GM19395 (cell line): ENCODE results near the gene EPN2.

ENCODE experiments used
- ATAC-seq: cut with Tn5 transposase; IDR thresholded peaks from one replicate; pipeline ENCODE4 v1.9.1; 2021; ENCODE audit warnings: mild to moderate bottlenecking, moderate library complexity; ENCODE audit not compliant: unreplicated experiment

Gene EPN2

DNA sequence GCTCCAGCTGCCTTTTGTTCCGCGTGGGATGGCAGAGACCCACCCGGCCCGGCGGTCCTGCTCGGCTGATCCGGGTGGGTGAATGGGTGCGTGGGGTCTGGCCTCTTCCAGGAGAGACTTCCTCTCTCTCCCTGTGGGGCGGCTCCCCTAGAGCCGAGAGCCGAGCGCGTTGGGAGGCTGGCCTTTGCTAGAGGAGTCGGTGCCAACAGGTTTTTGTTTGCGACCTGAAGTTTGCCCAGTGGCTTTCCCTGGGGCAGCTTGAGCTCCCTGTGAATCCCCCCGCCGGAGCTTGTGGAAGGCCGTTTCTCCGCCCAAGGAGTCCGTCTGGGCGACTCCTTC is 970 bp downstream of the EPN2 start:
- ATAC-seq: no peak

DNA sequence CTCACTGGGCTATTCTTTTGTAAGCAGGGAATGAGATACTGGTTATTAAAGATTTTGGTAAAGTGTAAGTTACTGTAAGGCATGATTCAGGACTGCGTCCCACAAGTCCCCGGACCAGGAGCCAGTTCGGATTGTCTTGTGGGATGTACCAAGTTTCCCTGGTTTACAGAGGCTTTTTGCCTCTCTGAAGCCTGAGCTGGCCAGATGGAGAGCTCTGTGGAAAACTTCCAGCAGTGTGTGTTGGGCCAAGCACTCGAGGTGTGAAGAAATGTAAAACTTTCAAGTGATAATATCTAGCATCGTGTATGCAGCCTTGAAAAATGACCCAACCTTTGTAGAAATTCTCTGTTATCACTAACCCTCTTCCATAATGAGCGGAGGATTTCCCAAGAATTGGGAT is 2.4 kb downstream of the EPN2 start:
- ATAC-seq: no peak

DNA sequence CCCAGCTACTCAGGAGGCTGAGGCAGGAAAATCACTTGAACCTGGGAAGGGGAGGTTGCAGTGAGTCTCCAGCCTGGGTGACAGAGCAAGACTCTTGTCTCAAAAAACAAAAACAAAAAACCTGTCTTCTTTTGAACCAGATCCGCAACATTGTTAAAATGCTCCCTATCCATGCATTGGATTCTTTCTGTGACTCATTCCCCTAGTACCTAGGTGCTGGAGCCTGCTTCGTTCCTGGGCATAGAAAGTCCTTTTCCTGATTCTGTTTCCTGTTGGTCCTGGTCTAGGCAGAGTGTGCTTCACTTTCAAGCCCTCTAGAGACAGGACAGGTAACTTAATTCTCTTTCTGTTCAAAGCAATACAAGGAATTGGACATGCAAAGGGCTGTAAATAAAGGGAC is 5.2 kb downstream of the EPN2 start:
- no peak for ATAC-seq

DNA sequence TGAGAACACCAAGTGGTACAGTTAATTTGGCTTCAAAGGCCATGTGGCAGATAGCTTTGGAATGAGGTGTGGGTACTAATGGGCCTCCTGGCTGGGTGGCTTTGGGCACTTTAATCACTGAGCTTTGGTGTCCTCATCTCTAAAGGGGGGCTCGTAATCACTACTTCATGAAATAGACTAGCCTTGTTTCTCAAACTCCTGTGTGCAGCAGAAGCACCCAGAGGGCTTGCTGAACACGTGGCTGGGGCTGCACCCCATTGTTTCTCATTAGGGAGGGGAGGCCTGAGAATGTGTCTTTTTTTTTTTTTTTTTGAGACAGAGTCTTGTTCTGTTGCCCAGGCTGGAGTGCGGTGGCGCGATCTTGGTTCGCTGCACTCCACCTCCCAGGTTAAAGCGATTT is 5.8 kb downstream of the EPN2 start:
- no peak for ATAC-seq

DNA sequence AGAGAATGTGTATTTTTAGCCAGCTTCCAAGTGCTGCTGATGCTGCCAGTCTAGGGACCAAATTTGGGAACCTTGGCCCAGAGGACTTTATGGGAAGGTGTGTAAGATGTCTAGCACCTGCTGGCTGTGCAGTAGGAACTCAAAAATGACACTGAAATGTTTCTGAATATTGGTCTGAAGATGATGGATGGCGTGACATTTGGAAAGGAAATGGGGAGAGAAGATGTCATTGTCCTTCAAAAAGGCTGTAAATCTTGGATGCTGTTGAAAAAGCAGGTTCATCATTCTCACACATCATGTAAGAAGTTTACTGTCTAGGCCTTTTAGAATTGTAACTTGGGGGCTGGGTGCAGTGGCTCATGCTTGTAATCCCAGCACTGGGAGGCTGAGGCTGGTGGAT is 6.7 kb downstream of the EPN2 start:
- no peak for ATAC-seq

DNA sequence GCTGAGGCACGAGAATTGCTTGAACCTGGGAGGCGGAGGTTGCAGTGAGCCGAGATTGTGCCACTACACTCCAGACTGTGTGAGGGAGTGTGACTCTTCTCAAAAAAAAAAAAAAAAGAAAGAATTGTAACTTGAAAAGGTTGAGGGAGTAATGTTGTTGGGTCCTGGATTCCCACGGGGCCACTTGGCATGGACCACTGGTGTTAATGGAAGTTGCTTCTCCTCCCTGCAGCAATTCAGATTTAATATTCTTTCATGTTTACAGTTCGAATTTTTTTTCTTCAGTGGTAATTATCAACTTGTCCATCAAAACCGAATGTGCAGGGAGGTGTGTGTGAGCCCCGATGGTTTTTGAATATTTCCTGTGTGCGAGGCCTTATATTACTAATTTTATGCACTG is 7.2 kb downstream of the EPN2 start:
- no peak for ATAC-seq

DNA sequence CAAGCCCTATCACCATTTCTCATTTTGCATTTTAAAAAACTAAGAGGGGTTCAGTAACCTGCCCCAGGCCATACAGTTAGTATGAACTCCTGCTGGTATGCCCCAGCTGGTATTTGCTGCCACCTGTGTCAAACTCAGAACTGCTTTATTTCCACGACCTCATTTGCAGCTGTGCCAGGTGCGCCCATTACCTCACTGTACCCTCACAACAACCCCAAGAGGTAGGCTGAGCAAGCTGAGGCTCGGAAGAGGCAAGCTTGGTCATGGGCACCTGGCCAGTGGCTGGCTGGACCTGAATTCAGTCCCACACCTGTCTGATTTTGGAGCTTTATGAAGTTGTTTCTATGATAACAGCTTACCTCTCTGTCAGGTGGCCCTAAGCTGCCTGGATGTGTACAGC is 7.6 kb downstream of the EPN2 start:
- no peak for ATAC-seq

DNA sequence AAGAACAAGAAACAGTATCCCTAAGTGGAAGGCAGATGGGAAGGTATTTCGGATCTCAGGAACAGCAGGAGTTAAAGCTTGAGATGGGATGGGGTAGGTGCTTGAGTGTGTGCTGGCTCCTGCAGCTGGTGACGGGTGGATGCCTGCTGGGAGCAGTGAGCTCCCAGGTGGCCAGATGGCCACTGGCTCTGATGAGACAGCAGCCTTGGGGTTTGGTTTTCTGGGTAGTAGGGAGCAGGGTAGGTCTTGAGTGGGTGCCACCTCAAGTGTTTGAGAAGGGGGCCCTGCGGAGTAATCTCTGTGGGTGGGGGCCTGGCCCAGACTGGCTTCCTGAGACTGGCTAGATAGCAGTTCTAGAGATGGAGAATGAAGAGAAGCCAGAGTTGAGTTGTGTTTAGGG is 10.3 kb downstream of the EPN2 start:
- no peak for ATAC-seq

DNA sequence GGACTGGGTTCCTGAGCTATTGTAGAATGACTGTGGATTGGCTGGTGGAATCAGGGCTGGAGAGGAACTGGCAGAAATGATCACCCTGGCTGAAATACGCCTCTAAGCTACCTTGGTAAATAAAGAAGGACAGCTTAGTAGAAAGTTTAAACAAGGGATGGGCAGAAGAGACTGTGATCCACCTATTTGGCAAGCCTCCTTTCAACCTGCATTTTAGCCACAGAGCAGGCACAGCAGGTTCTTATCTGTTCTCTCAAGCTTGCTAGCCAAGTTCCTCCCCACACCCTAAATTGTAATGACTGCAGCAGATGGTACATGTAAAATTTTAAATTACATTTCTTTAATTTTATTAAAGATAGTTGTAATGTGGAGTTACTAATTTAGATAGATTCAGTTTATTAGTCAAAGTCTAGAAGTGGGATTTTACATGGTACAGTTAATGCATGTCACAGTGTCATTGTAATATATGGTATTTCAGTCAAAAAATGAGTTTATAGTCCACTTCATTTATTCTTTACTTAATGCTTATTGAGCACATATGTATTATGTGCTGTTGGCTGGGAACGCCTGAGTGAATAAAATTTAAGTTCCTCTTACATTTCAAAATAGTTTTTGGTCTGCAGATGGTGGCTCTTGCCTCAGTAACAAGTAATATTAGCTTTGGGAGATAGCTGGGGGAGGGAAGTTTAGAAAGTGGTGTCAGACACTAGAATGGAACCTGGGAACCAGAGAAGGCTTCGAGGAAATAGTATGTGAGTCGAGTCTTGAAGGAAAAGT is 11.2 kb downstream of the EPN2 start:
- no peak for ATAC-seq

DNA sequence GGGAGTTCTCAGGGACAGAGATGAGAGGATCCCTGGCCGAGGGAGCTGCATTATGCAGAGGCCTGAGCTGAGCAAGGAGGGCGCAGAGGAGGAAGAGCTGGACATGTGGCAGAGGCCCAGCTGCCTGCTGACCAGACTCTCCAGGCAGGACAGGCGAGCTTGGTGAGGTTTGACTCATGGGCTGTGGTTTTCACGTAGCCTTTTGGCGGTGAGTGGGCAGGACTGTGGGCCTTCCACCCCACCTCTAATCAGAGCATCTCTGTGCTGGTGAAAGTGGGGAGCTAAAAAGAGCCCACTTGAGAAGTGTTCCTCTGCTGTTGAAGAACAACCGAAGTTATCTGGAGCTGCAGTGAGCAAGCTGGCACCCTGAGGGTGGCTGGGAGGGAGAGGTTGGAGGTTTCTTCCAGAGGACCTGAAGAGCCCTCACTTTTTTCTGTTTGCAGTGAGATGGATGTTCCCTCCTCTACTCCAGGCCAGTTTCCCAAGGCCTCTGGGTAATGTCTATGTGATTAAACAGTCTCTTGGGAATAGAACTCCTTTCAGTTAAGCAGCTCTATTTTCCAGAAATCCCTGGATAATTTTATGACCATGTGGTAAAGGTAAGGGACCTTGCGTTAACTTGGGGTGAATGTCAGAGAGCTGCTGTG is 11.9 kb downstream of the EPN2 start:
- ATAC-seq: no peak

DNA sequence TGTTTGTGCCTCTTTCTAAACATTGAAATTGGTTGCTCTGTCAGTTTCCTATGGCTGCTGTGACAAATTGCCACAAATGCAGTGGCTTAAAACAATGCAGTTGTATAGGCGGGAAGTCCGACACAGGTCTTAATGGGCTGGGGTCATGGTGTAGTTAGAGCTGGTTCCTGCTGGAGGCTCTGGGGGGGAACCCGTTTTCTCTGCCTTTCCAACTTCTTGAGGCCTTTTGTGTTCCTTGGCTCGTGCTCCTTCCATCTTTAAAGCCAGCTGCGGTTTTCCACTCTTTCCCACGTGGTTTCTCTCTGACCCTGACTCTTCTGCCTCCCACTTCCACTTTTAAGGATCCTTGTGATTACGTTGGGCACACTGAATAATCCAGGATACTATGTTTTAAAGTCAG is 12.5 kb downstream of the EPN2 start:
- no peak for ATAC-seq

DNA sequence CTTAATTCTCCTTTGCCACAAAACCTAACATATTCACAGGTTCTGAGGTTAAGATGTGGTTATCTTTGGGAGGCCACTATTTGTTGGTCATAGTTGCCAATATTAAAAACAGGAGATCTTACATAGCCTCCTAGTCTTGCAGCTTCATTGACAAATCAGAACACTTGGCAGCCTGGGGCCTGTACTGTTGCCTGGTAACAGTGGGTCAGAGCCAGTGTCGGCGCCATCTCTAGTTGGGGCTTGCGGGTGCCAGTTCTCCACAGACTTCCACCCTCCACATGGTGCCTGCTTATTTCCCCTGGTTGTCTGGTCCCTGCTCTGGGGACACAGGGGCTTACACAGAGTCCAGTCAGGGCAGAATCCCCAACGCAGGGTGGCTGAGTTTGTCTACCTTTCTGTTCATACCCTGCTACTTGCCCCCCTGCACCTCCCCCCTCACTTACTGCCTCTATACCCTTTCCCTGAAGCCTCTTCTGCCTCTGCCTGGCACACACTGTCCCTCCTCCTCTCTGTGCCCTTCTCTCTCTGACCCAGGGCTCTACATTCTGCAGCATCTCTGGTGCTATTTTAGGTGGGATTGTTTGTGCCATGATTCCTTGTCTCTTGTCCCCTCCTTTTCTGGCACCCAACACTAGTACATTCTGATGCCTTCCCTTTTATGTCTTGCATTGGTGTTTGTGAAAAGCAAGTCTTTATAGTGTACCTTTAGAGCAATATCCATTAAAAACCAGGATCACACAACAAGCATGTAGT is 13.4 kb downstream of the EPN2 start:
- no peak for ATAC-seq

DNA sequence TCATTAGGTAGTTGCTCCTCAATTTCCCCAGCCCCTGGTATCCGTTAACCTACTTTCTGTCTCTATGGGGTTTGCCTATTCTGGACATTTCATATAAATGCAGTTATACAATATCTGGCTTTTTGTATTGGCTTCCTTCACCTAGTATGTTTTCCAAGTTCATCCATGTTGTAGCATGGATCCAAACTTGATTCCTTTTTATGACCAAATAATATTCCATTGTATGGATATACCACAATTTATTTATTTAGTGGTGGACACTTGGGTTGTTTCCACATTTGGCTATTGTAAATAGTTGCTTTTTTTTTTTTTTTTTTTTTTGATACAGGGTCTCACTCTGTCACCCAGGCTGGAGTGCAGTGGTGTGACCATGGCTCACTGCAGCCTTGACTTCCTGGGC is 15.9 kb downstream of the EPN2 start:
- ATAC-seq: no peak

DNA sequence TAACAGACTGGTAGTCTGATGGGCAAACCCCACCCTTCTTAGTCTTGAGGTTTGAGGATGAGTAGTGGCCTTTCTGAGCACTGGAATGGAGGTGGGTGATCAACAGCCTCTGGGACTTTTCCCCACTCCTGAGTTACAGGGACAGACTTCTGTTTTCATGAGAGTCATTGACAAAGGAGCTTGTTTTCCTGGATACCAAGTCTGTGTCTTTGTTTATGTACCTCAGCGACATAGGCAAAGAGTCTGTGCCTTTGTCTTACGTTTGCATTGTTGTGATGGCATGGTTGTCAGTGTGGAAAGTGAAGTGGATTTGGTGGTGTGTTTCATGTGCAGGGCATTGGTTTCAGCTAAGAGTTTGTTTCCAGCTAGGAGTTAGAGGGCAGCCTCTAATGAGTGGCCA is 17.5 kb downstream of the EPN2 start:
- no peak for ATAC-seq

DNA sequence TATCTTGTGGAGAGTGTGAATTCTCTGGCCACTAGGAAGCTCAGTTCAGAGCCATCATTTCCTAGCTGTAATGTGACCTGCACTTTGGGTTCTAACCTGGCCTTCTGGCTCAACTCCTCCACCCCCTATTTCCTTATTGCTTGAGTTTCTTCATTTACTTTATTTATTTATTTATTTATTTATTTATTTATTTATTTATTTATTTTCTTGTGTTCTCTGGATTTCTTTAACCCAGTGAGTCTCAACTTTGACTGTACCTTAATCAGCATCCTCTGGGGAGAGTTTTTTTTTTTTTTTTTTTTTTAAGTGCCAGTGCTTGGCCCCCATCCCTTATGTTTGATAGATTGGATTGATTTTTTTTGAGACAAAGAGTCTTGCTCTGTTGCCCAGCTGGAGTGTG is 18.1 kb downstream of the EPN2 start:
- no peak for ATAC-seq

DNA sequence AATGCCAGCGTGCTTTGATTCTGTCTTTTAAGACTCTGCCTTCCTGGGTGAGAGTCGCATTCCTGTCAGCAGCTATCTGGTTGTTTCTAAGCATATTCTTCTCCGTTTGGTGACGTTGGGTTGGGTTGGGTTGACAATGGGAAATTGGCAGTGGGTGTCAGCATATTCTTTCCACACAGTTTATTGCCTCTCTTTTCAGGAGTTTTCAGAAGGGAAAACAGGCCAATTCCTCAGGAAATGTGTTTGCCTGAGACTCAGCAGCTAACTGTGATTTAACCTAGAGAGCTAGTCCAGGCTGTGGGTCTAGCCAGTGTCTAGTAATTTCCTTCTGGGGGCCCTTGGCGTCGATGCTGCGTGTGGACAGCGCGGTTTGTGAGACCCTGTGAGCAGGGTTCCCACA is 21.2 kb downstream of the EPN2 start:
- no peak for ATAC-seq

DNA sequence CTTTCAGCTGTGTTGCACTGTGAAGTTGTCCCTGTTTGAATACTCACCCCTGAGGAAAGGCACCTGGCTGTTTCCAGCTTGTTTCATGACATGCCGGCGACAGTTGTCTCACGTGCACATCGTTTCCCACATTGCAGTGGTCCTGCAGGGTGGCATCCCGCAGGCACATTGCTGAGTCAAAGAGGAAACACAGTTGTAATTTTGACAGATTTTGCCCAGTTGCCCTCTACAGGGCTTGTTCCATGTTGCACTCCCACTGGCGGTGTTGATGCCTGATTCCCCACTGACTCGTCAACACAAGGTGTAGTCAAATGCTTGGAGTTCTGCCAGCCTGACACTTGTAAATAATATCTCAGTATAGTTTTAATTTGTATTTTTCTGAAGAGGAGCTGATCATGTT is 23.8 kb downstream of the EPN2 start:
- no peak for ATAC-seq

DNA sequence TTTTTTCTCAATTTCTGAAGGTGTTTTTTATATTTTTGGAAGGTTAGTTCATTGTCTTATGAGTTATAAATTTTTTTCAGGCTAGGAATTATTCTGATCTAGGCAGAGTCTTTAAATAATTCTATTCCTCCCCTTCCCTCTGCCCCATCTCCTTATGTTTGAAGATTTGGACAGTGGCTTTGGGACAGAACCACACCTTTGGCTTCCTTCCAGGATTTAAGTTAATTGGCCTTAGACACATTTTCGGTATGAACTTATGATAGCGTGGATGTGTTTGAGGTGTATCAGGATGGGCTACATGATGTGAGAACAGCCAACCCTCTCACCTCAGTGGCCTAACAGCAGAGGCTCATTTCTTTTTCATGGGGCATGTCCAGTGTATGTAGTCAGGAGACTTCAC is 24.3 kb downstream of the EPN2 start:
- ATAC-seq: no peak

DNA sequence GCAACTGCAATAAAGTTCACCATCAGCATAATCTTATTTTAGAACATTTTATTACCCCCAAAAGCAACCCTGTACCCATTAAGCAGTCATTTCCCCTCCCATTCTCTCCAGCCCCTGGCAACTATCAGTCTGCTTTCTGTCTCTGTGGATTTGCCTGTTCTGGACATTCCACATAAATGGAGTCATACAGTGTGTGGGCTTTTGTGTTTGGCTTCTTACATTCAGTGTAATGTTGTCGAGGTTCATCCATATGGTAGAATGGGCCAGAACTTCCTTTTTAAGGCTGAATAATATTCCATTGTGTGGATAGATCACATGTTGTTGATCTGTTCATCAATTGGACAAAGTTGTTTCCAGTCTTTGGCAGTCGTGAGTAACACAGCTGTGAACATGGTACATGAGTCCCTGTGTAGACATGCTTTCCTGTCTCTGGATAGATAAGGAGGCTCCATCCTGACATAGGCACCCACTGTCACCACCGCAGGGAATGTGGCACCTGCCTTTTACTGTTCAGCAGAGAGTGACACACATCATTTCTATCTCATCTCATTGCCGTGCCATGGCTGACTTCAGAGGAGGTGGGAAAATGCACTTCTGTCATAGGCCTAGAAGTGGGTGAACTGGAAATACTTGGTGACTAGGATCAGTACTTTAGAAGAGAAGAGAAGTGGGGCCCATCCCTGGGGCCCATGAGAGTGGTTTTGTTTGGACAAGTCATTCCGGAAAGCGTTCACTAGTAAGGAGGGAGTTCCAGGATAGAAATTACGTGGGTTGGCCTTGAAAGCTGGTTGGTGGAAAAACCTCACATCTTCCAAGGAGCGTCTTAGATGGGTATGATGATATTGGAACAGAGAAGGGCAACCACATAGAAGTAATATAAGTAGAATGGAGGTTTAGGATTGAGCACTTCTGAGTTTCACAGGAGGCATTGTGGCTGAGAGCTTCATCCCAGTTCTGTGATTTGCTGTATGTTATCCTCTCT is 25.8 kb downstream of the EPN2 start:
- ATAC-seq: no peak

DNA sequence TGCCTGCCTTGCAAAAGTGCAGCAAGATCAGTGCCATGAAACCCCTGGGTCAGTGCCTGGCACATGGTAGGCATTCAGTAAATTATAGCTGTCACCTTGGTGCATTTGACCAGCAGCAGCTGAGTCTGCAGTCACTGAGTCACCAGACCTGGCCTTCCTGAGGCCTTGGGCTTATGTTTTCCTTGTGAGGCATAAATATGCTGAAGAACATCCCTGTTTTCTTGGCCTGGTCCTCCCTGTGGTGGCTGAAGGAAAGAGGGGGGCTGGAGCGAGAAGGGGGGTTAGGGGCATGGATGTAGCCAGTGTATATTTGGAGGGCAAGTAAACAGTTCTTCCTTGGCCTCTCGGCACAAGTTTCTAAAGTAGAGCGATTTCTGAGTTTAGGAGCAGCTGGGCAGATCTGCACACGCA is 26.5 kb downstream of the EPN2 start:
- no peak for ATAC-seq

DNA sequence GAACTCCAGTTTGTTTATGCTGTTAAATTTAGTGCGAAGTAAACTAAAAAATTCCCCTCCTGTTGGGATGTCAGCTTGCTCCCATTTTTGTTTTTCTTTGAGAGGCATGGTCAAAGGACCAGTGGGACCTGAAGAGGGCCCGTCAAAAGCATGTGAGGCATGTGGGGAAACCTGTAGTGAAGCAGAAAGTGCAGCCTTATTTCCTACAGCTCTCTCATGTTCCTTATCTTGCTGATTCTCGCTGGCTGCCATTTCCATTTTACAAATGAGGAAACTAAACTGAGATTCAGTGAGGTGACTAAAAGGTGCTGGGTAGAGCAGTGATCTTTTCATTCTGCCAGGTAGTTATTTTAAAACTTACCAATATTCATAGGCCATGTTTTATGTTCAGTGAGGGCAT is 27.1 kb downstream of the EPN2 start:
- no peak for ATAC-seq
